SK-N-SH treated with all-trans-retinoic acid at 6 μM for 48 hours (cell line): Measurements from ENCODE around the gene PPP2R2C.

Experiments used
- ATAC-seq: fragments of 200-7000 bp; cut with Tn5 transposase; 3 replicates; pipeline ENCODE4 v1.9.1; 2020; ENCODE audit warnings: mild to moderate bottlenecking, moderate library complexity
- ARNTL ChIP-seq: fragments of 450-650 bp; formaldehyde crosslinking; IDR thresholded peaks from 2 replicates; pipeline ENCODE4 v1.5.0; 2020; ENCODE audit warnings: low read depth, mild to moderate bottlenecking, moderate library complexity, borderline replicate concordance
- BACH2 ChIP-seq: fragments of 250-450 bp; sonication (Bioruptor Pico); IDR thresholded peaks from 2 replicates; pipeline ENCODE4 v1.9.0; 2021; ENCODE audit warnings: mild to moderate bottlenecking, borderline replicate concordance
- CSDC2 ChIP-seq: fragments of 250-450 bp; sonication (Bioruptor Pico); IDR thresholded peaks from 2 replicates; pipeline ENCODE4 v1.5.0; 2020; ENCODE audit warnings: mild to moderate bottlenecking, moderate library complexity
- ESRRG ChIP-seq: fragments of 250-450 bp; sonication (Bioruptor Pico); IDR thresholded peaks from 2 replicates; pipeline ENCODE4 v1.6.1; 2021; ENCODE audit warnings: mild to moderate bottlenecking
- GLIS3 ChIP-seq: fragments of 250-450 bp; sonication (Bioruptor Pico); IDR thresholded peaks from 2 replicates; pipeline ENCODE4 v1.5.0; 2020; ENCODE audit warnings: mild to moderate bottlenecking, moderate library complexity
- ISL1 ChIP-seq: fragments of 250-450 bp; sonication (Bioruptor Pico); IDR thresholded peaks from 2 replicates; pipeline ENCODE4 v2.1.2; 2022; ENCODE audit warnings: mild to moderate bottlenecking, moderate library complexity
- OSR1 ChIP-seq: fragments of 250-450 bp; sonication (Bioruptor Pico); IDR thresholded peaks from 2 replicates; pipeline ENCODE4 v1.8.0; 2022; ENCODE audit warnings: moderate library complexity, mild to moderate bottlenecking, inconsistent platforms
- POU6F1 ChIP-seq: fragments of 250-450 bp; sonication (Bioruptor Pico); IDR thresholded peaks from 2 replicates; pipeline ENCODE4 v1.8.0; 2021; ENCODE audit warnings: low read depth, mild to moderate bottlenecking, moderate library complexity, borderline replicate concordance
- PPARA ChIP-seq: fragments of 250-450 bp; sonication (Bioruptor Pico); IDR thresholded peaks from 2 replicates; pipeline ENCODE4 v1.5.0; 2020; ENCODE audit warnings: mild to moderate bottlenecking, borderline replicate concordance
- RARB ChIP-seq: fragments of 250-450 bp; sonication (Bioruptor Pico); IDR thresholded peaks from 2 replicates; pipeline ENCODE4 v1.8.0; 2021; ENCODE audit warnings: mild to moderate bottlenecking, moderate library complexity
- SNAI2 ChIP-seq: fragments of 250-450 bp; sonication (Bioruptor Pico); IDR thresholded peaks from 2 replicates; pipeline ENCODE4 v1.5.0; 2020; ENCODE audit warnings: mild to moderate bottlenecking, moderate library complexity
- TCF4 ChIP-seq: fragments of 250-450 bp; sonication (Bioruptor Pico); IDR thresholded peaks from 2 replicates; pipeline ENCODE4 v1.8.0; 2021; ENCODE audit warnings: mild to moderate bottlenecking, moderate library complexity, borderline replicate concordance
- TOX ChIP-seq: fragments of 250-450 bp; sonication (Bioruptor Pico); IDR thresholded peaks from 2 replicates; pipeline ENCODE4 v1.8.0; 2021; ENCODE audit warnings: mild to moderate bottlenecking, moderate library complexity, borderline replicate concordance
- ZC3H10 ChIP-seq: fragments of 250-450 bp; sonication (Bioruptor Pico); IDR thresholded peaks from 2 replicates; pipeline ENCODE4 v1.5.1; 2021; ENCODE audit warnings: mild to moderate bottlenecking, moderate library complexity
- ZFP3 ChIP-seq: fragments of 250-450 bp; sonication (Bioruptor Pico); IDR thresholded peaks from 2 replicates; pipeline ENCODE4 v1.5.0; 2020; ENCODE audit warnings: mild to moderate bottlenecking, moderate library complexity
- ZFP30 ChIP-seq: fragments of 450-650 bp; formaldehyde crosslinking; IDR thresholded peaks from 2 replicates; pipeline ENCODE4 v1.5.0; 2022; ENCODE audit warnings: mild to moderate bottlenecking, moderate library complexity
- ZNF565 ChIP-seq: fragments of 450-650 bp; formaldehyde crosslinking; conservative IDR thresholded peaks from 2 replicates; pipeline ENCODE4 v1.5.0; 2020; ENCODE audit warnings: low read depth, mild to moderate bottlenecking, moderate library complexity
- ZNF70 ChIP-seq: fragments of 450-650 bp; formaldehyde crosslinking; IDR thresholded peaks from 2 replicates; pipeline ENCODE4 v1.5.0; 2020; ENCODE audit warnings: mild to moderate bottlenecking, moderate library complexity
- ZNF8 ChIP-seq: fragments of 450-650 bp; formaldehyde crosslinking; IDR thresholded peaks from 2 replicates; pipeline ENCODE4 v1.5.0; 2020; ENCODE audit warnings: mild to moderate bottlenecking, moderate library complexity
- TF ChIP-seq, protein P1 (sequence below): fragments of 250-450 bp; sonication (Bioruptor Pico); IDR thresholded peaks from 2 replicates; pipeline ENCODE4 v1.8.0; 2020; ENCODE audit warnings: mild to moderate bottlenecking, moderate library complexity, borderline replicate concordance
- TF ChIP-seq, protein P2 (sequence below): fragments of 250-450 bp; sonication (Bioruptor Pico); IDR thresholded peaks from 2 replicates; pipeline ENCODE4 v1.5.1; 2021; ENCODE audit warnings: mild to moderate bottlenecking, moderate library complexity
- TF ChIP-seq, protein P3 (sequence below): fragments of 250-450 bp; sonication (Bioruptor Pico); IDR thresholded peaks from 2 replicates; pipeline ENCODE4 v1.5.1; 2020; ENCODE audit warnings: low read depth, mild to moderate bottlenecking, moderate library complexity
- TF ChIP-seq, protein P4 (sequence below): fragments of 250-450 bp; sonication (Bioruptor Pico); IDR thresholded peaks from 2 replicates; pipeline ENCODE4 v1.5.0; 2020; ENCODE audit warnings: mild to moderate bottlenecking, moderate library complexity

Gene PPP2R2C

GRCh38 chr4:6424425-6424824, 48.0 kb downstream of the PPP2R2C start (continued):
- TF ChIP-seq, protein P1, sequence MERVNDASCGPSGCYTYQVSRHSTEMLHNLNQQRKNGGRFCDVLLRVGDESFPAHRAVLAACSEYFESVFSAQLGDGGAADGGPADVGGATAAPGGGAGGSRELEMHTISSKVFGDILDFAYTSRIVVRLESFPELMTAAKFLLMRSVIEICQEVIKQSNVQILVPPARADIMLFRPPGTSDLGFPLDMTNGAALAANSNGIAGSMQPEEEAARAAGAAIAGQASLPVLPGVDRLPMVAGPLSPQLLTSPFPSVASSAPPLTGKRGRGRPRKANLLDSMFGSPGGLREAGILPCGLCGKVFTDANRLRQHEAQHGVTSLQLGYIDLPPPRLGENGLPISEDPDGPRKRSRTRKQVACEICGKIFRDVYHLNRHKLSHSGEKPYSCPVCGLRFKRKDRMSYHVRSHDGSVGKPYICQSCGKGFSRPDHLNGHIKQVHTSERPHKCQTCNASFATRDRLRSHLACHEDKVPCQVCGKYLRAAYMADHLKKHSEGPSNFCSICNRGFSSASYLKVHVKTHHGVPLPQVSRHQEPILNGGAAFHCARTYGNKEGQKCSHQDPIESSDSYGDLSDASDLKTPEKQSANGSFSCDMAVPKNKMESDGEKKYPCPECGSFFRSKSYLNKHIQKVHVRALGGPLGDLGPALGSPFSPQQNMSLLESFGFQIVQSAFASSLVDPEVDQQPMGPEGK (CRISPR knock-in tag) = no peak
- TF ChIP-seq GLIS3 (CRISPR knock-in tag) (no peak), RARB (CRISPR knock-in tag) (no peak), ZNF8 (CRISPR knock-in tag) (no peak), TCF4 (CRISPR knock-in tag) (no peak)

- ATAC-seq = no peak
- TF ChIP-seq PPARA (no peak), ZNF8 (CRISPR knock-in tag) (no peak), ZFP30 (CRISPR knock-in tag) (no peak), SNAI2 (CRISPR knock-in tag) (no peak), POU6F1 (no peak), ZFP3 (CRISPR knock-in tag) (no peak), ESRRG (no peak), GLIS3 (CRISPR knock-in tag) (no peak), ARNTL (CRISPR knock-in tag) (no peak), ZNF565 (CRISPR knock-in tag) (no peak), CSDC2 (CRISPR knock-in tag) (no peak), ZC3H10 (CRISPR knock-in tag) (no peak), BACH2 (CRISPR knock-in tag) (no peak)
- TF ChIP-seq, protein P2, sequence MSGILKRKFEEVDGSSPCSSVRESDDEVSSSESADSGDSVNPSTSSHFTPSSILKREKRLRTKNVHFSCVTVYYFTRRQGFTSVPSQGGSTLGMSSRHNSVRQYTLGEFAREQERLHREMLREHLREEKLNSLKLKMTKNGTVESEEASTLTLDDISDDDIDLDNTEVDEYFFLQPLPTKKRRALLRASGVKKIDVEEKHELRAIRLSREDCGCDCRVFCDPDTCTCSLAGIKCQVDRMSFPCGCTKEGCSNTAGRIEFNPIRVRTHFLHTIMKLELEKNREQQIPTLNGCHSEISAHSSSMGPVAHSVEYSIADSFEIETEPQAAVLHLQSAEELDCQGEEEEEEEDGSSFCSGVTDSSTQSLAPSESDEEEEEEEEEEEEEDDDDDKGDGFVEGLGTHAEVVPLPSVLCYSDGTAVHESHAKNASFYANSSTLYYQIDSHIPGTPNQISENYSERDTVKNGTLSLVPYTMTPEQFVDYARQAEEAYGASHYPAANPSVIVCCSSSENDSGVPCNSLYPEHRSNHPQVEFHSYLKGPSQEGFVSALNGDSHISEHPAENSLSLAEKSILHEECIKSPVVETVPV (CRISPR knock-in tag) = no peak
- TF ChIP-seq, protein P1 (CRISPR knock-in tag) = no peak
- TF ChIP-seq, protein P3, sequence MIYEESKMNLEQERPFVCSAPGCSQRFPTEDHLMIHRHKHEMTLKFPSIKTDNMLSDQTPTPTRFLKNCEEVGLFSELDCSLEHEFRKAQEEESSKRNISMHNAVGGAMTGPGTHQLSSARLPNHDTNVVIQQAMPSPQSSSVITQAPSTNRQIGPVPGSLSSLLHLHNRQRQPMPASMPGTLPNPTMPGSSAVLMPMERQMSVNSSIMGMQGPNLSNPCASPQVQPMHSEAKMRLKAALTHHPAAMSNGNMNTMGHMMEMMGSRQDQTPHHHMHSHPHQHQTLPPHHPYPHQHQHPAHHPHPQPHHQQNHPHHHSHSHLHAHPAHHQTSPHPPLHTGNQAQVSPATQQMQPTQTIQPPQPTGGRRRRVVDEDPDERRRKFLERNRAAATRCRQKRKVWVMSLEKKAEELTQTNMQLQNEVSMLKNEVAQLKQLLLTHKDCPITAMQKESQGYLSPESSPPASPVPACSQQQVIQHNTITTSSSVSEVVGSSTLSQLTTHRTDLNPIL (CRISPR knock-in tag) = no peak
Observed at GRCh38 chr4:6423575-6423974, 48.8 kb downstream of the PPP2R2C start.

DNA sequence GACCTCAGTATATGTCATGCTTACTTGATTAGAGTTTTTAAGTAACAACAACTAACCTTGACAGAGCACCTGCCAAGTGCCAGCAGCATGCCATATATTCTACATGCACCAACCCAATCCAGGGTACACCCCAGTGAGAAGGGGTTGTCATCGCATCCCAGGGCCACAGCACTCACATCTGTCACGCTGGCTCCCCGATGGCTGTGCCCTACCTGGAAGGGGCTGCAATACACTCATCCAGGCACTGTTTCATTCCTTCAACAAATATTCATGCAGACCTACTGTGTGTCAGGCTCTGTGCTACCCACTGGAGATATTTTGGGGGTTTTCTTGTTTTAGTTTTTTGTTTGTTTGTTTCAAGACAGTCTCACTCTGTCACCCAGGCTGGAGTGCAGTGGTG, 49.5 kb downstream of the PPP2R2C start:
- TF ChIP-seq ESRRG (no peak), CSDC2 (CRISPR knock-in tag) (no peak), BACH2 (CRISPR knock-in tag) (no peak), OSR1 (no peak), ZC3H10 (CRISPR knock-in tag) (no peak), ARNTL (CRISPR knock-in tag) (no peak), POU6F1 (no peak), RARB (CRISPR knock-in tag) (no peak), ISL1 (no peak), ZNF70 (CRISPR knock-in tag) (no peak), TCF4 (CRISPR knock-in tag) (no peak), GLIS3 (CRISPR knock-in tag) (no peak), ZNF8 (CRISPR knock-in tag) (no peak), ZNF565 (CRISPR knock-in tag) (no peak), ZFP3 (CRISPR knock-in tag) (no peak), TOX (no peak), ZFP30 (CRISPR knock-in tag) (no peak), PPARA (no peak)
- TF ChIP-seq, protein P2 (CRISPR knock-in tag) = no peak
- TF ChIP-seq, protein P4, sequence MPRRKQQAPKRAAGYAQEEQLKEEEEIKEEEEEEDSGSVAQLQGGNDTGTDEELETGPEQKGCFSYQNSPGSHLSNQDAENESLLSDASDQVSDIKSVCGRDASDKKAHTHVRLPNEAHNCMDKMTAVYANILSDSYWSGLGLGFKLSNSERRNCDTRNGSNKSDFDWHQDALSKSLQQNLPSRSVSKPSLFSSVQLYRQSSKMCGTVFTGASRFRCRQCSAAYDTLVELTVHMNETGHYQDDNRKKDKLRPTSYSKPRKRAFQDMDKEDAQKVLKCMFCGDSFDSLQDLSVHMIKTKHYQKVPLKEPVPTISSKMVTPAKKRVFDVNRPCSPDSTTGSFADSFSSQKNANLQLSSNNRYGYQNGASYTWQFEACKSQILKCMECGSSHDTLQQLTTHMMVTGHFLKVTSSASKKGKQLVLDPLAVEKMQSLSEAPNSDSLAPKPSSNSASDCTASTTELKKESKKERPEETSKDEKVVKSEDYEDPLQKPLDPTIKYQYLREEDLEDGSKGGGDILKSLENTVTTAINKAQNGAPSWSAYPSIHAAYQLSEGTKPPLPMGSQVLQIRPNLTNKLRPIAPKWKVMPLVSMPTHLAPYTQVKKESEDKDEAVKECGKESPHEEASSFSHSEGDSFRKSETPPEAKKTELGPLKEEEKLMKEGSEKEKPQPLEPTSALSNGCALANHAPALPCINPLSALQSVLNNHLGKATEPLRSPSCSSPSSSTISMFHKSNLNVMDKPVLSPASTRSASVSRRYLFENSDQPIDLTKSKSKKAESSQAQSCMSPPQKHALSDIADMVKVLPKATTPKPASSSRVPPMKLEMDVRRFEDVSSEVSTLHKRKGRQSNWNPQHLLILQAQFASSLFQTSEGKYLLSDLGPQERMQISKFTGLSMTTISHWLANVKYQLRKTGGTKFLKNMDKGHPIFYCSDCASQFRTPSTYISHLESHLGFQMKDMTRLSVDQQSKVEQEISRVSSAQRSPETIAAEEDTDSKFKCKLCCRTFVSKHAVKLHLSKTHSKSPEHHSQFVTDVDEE (CRISPR knock-in tag) = no peak
- no peak for ATAC-seq
